Measurements from ENCODE around the gene DIS3L2.
"Not testable (repeated sequence)": the region's sequence is repeated elsewhere in the genome, so short reads cannot be mapped to it uniquely, and the experiment has no call there.

- TF ChIP-seq CTCF (conservative IDR thresholded peaks at IDR 0.05; ENCODE audit: low read length); EZH2phosphoT487 (IDR thresholded peaks at IDR 0.05; ENCODE audit: borderline replicate concordance): not testable (repeated sequence)
These were observed 352.1 kb downstream of the DIS3L2 start for GRCh38 chr2:232313645-232314044.
